Kidney (tissue), 14 donors: ENCODE data around the gene FKBP10. TPM values are rescaled to one million over a fixed set of nuclear protein-coding genes. Genes with fewer than 3 reads are reported as not detected.
"Not testable (repeated sequence)": the region's sequence is repeated elsewhere in the genome, so short reads cannot be mapped to it uniquely, and the experiment has no call there.

Experiments used
- DNase-seq, 5 donors: peaks; one replicate each; pipeline ENCODE4 v3.0.0-alpha.2; 2013 to 2020
- FAIRE-seq: peaks from 2 replicates; lab custom pipeline; 2012; peaks lifted over from hg19 to GRCh38; lab: Jason Lieb, UNC
- H3K27ac ChIP-seq, 2 donors: one replicate each; pipeline ENCODE4 v1.7.0; 2013; ENCODE audit warnings: low read depth in 2 of 2, low read length in 2 of 2, inconsistent platforms in 1 of 2
- H3K27me3 ChIP-seq: one replicate; pipeline ENCODE4 v1.7.1; 2013; ENCODE audit warnings: low read length, inconsistent platforms; ENCODE audit not compliant: control insufficient read depth, insufficient read depth
- H3K36me3 ChIP-seq, 3 donors: one replicate each; pipeline versions ENCODE4 v1.7.0 to v1.7.1; 2013; ENCODE audit warnings: low read length in 3 of 3, control low read depth in 1 of 3, inconsistent platforms in 1 of 3; ENCODE audit not compliant: insufficient read depth in 3 of 3, control insufficient read depth in 2 of 3
- H3K4me1 ChIP-seq, 3 donors: one replicate each; pipeline versions ENCODE4 v1.7.0 to v1.7.1; 2013; ENCODE audit warnings: low read length in 3 of 3, inconsistent platforms in 1 of 3, low read depth in 1 of 3; ENCODE audit not compliant: control insufficient read depth in 2 of 3, insufficient read depth in 2 of 3
- H3K4me3 ChIP-seq, 3 donors: one replicate each; pipeline versions ENCODE4 v1.7.0 to v1.8.1; 2013; ENCODE audit warnings: low read length in 3 of 3, control low read depth in 1 of 3, inconsistent platforms in 1 of 3
- H3K9ac ChIP-seq, 3 donors: one replicate each; pipeline versions ENCODE4 v1.7.0 to v1.7.1; 2013; ENCODE audit warnings: low read length in 3 of 3, control low read depth in 1 of 3, inconsistent platforms in 1 of 3
- H3K9me3 ChIP-seq, 3 donors: one replicate each; pipeline versions ENCODE4 v1.7.0 to v1.7.1; 2013; ENCODE audit warnings: low read length in 3 of 3, control low read depth in 1 of 3, inconsistent platforms in 1 of 3; ENCODE audit not compliant: control insufficient read depth in 2 of 3, insufficient read depth in 1 of 3
- intact Hi-C: fragments of 100-400 bp; cut with DNase I; formaldehyde crosslinking; loops from one replicate; pipeline ENCODE4 v1.11.1; 2022
- polyA plus RNA-seq: library from polyadenylated mRNA; stranded (reverse); fragments of 350-450 nt; fragmentation: Illumina TruSeq; extraction: RNeasy Lipid Tissue Mini Kit (QIAGEN cat#74804); gene quantifications from one replicate; pipeline ENCODE4 v1.2.3, GENCODE V29; 2014; ENCODE audit warnings: low read depth, low replicate concordance; ENCODE audit not compliant: insufficient read depth
- total RNA-seq: library from RNA; stranded (reverse); fragmentation: NEBNext Ultra II Directional; extraction: Animal tissue kit (Norgen Biotek cat#: 25700); gene quantifications from one replicate; pipeline ENCODE4 v1.2.1, GENCODE V29; 2021
- TF ChIP-seq, protein P1 (sequence below): IDR thresholded peaks from 3 replicates; pipeline ENCODE4 v1.5.1; 2012; ENCODE audit warnings: mild to moderate bottlenecking, moderate library complexity, borderline replicate concordance; ENCODE audit not compliant: insufficient read depth; ENCODE audit errors: extremely low read depth
- donor health status: control.
- donor health status: control.
- donor health status: control.
- donor health status: control.
- donor health status: control.
- donor health status: DM: yes; HTN: yes; CAD: no.
- donor health status: Normal renal cell carcinoma (clear cell type).

FKBP10 gene
- total and polyA plus RNA-seq, 2 donors from 2014 or later, result 19.6 to 38.3 TPM

DNA sequence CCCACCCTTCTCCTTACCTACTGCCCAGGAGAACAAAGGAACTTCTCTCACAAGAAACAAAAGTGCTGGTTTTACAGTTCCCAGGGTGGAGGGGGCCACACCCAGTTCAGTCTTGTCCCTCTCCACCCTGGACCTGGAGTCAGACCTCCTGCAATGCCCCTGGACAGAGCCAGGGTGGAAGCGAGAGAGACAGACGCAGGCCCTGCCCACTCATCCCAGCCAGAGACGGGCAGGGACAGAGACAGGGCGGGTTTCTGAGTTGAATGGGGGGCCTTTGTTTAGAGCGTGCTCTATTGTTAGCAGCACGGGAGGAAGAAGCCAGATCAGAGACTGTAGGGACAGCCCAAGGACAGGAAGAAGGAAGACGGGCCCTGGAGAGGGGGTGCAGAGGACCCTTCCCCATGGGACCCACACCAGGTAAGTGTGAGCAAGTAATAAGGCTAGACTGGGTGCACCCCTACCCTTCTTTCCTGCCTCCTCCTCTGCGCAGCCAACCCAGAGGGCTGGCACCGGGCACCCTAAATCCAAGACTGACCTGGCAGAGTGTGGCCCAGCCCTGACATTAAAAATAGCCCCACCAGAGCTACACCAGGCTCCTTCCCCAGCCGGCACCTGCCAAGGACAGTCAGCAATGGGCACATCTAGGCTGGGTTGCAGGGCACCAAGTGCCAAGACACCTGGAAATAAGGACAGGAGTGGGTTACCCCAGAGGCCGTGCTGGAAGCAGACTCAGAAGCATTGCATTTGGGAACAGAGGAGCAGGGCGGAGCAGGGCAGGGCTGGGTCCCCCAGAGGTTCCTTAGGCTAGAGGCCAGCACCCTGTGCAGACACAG lies 37.2 kb upstream of the FKBP10 start:
- Histone ChIP-seq H3K27ac (peak overlapping the region; percentile 70 to 72), H3K4me3 (no peak overlapping the region)
- FAIRE-seq, result no peak

DNA sequence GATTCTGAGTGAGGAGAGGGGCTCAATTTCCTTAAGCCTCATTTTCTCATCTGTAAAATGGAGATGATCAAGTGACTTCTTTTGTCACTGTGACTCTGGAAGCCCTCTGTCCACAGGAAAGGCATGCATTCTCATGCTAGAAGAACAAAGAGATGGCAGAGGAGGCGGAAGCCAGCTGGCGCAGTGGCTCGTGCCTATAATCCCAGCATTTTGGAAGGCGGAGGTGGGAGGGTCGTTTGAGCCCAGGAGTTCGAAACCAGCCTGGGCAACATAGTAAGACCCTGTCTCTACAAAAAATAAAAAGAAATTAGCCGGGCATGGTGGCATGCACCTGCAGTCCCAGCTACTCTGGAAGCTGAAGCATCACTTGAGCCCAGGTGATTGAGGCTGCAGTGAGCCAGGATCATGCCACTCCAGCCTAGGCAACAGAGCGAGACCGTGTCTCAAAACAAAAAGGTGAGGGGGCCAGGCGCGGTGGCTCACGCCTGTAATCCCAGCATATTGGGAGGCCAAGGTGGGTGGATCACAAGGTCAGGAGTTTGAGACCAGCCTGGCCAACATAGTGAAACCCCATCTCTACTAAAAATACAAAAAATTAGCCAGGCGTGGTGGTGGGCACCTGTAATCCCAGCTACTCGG lies 36.4 kb upstream of the FKBP10 start:
- H3K4me3 ChIP-seq, intact Hi-C loops, FAIRE-seq: not testable (repeated sequence)

More for the DNA sequence above, 37.2 kb upstream of the FKBP10 start:
- H3K36me3 ChIP-seq, result peaks cover 2 to 10% (median 9%) of the 10 kb centered on the region in 3 donors
- peak in 2 of 5 donors; percentile 31 to 62 for DNase-seq
- intact Hi-C loops, result no loop called here
- TF ChIP-seq, protein P1, sequence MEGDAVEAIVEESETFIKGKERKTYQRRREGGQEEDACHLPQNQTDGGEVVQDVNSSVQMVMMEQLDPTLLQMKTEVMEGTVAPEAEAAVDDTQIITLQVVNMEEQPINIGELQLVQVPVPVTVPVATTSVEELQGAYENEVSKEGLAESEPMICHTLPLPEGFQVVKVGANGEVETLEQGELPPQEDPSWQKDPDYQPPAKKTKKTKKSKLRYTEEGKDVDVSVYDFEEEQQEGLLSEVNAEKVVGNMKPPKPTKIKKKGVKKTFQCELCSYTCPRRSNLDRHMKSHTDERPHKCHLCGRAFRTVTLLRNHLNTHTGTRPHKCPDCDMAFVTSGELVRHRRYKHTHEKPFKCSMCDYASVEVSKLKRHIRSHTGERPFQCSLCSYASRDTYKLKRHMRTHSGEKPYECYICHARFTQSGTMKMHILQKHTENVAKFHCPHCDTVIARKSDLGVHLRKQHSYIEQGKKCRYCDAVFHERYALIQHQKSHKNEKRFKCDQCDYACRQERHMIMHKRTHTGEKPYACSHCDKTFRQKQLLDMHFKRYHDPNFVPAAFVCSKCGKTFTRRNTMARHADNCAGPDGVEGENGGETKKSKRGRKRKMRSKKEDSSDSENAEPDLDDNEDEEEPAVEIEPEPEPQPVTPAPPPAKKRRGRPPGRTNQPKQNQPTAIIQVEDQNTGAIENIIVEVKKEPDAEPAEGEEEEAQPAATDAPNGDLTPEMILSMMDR, result no peak
- no peaks in the 10 kb centered on the region for H3K9me3 ChIP-seq
- H3K4me1 ChIP-seq, result peaks cover 7 to 62% (median 59%) of the 10 kb centered on the region in 3 donors
- H3K9ac ChIP-seq, result no peak overlapping the region
- H3K27me3 ChIP-seq, result no peaks in the 10 kb centered on the region

DNA sequence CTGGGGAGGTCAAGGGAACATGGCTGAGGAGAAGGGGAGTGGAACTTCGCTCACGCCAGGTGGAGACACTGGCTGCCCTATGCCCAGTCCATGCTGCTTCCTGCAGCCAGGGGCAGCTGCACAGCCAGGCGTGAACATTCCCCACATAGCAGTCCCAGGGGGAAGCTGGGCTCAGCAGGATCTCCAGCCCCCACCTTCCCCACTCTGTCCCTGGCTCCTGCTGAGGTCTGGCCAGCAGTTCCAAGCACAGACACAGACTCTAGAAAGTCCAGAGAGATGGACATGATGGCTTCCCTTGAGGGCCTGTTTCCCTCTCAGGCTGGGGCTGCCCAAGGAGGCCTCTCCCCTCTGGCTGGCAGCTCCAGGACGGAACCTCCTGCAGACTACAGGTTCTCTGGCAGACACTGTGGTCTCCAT lies 35.6 kb upstream of the FKBP10 start:
- peak overlapping the region in 2 of 3 donors; percentile 6 to 19 for H3K4me3 ChIP-seq
- FAIRE-seq (no peak), DNase-seq (peak; percentile 83 to 91 (median 88))
- H3K9ac ChIP-seq, result peak overlapping the region in 1 of 3 donors; percentile 52
- H3K9me3 ChIP-seq, result no peaks in the 10 kb centered on the region
- H3K27me3 ChIP-seq, result no peaks in the 10 kb centered on the region
- H3K27ac ChIP-seq, result peak overlapping the region; percentile 95 to 96
- H3K36me3 ChIP-seq, result peaks cover 0 to 4% (median 4%) of the 10 kb centered on the region in 3 donors
- intact Hi-C loops, result no loop called here
- H3K4me1 ChIP-seq, result peaks cover 7 to 69% (median 63%) of the 10 kb centered on the region in 3 donors
- TF ChIP-seq, protein P1, result peak; percentile 29

More for the DNA sequence above, 36.4 kb upstream of the FKBP10 start:
- H3K9ac ChIP-seq, H3K36me3 ChIP-seq, H3K9me3 ChIP-seq, H3K27me3 ChIP-seq: not testable (repeated sequence)
- DNase-seq, result peak in 1 of 5 donors; percentile 45
- H3K27ac ChIP-seq, result peak overlapping the region; percentile 70 to 72
- peaks cover 7 to 62% (median 61%) of the 10 kb centered on the region in 3 donors for H3K4me1 ChIP-seq
